ENCODE data around the gene CBFA2T3. TPM values are rescaled to one million over a fixed set of nuclear protein-coding genes. Genes with fewer than 3 reads are reported as not detected.

The CBFA2T3 gene
- total RNA-seq, 1 experiment from 2014 or later = not detected

DNA sequence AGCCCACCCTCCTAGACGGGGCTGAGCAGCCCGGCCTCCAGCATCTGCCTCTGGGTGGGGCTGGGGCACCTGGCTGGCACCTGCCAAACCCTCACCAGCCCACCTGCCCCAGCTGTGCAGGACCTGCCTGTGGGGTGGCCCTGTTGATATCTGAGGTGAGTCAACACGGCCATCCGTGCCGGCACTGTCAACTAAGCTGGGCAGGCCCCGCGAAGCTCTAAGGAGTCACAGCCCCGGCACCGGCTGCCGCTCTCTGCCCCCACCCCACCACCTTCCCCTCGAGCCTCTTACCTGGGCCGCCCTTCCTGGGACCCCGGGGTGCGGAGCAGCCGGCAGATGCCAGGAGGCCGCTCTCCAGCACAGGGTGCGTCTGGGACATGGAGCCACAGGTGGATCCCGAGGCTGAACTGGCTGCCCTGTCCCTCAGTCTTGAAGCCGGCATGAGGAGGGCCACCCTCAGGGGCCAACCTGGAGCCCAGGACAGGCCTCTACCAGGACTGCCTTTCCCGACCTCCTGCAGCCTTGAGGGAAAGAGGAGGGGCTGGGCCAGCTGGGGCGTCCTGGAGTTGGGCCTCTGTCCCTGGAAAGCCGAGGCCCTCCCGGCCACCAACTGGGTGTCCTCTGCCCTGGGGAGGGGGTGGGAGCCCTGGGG is 515 bp downstream of the CBFA2T3 start:
- DNase-seq (ENCODE audit: low read depth) = no peak

DNA sequence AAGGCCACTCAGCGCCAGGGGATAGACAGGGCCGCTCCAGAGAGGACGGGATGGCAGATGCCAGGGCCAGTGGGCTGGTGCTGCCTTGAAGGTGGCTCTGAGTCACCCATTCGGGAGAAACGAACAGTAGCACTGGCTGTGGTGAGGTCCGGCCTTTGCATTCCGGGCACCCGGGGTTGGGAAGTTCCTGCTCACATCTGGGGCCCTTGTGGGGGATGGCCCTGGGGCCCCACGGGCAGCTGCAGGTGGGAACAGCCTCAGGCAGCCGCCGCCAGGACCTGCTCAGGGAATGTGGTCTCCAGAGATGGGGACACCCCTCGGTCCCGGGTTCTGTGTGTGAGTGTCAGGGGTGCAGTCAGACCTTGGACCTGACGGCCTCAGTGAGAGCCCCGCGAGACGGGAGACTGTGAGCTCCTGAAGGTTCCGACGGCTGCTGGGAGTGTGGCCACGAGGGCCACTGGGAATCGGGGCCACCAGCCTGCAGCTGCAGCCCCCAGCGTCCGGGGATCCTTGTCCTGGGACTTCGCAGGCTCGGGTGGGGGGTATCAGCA is 1.4 kb downstream of the CBFA2T3 start:
- peak; percentile 31 for DNase-seq (ENCODE audit: low read depth)

DNA sequence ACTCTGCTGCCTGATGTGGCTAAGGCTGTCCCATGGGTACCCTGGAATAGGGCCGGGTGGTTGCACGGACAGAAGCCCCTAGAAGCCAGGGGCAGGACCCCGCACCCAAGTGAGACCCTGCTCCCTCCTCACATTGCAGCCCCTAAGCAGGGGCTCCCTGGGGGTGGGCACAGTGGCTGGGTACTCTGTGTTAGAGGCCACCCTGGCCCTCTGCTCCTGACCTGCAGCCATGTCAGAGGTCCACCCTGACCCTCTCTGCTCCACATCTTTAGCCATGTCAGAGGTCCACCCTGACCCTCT is 2.1 kb downstream of the CBFA2T3 start:
- no peak for DNase-seq (ENCODE audit: low read depth)

DNA sequence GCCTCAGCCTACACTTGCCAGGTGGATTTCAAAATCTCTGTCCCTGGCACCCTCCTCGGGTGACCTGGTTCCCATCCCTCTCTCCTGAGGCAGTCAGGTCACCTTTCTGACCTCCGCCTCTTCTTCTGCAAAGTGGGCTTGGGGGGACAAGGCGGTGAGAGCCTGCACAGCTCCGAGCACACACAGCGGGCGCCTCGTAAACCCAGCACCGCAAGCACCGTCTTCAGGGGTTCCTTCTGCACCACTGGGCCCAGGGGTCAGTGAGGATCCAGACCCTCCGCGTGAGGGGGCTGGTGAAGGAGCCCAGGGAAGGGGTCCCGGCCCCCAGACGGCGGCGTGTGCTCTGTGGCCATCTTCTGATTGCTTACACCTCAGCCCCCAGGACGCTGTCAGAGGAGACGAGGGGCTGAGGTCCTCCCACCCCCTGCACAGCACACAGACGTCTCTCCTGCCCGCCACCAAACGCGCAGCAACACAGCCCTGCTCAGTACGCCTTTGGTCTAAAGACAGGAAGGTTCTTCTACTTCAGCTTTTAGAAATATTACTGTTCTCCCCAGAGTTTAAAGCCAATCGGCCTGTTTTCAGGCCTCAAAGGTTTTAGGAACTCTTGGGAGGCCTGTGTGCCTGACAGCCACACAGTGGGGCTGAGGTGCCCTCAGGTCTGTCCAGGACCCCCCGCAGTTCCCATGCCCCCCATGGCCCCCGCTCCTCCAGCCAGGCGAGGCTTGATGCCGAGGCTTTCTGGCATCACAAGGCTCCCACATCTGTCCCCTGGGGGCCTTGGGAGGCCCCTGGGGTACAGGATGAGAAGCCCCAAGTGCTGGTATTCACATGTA is 2.7 kb downstream of the CBFA2T3 start:
- DNase-seq (ENCODE audit: low read depth) = no peak

DNA sequence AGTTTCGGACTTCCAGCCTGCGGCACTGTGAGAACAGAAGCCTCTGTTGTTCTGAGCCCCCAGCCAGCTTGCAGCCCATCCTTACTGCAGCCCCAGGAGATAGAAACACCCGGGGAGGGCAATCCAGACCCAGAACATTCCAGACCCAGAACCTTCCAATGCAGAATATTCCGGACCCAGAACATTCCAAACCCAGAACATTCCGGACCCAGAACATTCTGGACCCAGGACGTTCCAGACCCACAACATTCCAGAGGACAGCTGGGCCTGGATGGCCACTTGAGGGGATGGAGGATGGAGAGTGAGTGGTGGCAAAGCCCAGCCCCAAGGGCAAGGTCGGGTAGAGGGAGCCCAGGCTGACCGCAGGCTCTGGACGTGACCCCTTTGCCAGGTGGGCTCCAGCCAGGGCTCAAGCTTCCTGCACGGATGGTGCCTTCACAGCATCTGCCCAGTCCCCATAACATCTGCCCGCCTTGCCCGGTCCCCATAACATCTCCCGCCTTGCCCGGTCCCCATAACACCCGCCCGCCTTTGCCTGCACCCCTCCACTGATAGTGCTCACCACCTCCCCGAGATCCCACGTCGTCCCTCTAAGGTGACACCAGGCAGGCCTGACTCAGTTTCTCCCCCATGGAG is 3.5 kb downstream of the CBFA2T3 start:
- DNase-seq (ENCODE audit: low read depth) = no peak

DNA sequence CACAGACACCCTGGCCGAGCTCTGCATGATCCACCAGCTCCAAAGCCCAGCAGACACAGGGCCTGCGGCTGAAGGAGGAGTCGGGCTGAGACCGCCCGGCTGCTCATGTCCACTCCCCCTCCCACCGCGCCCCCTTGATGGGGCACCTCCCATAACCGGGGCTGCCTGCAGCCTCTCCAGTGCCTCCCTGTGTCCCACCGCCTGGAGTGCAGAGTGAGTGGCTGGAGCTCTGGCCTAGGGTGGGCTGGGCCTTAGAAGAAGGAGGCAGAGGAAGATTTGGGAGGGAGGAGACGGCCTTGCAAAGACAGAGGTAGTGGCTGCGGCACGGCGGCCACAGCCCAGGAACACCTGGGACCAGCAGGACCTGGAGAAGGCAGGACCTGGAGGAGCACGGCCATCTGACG is 4.0 kb downstream of the CBFA2T3 start:
- no peak for DNase-seq (ENCODE audit: low read depth)

DNA sequence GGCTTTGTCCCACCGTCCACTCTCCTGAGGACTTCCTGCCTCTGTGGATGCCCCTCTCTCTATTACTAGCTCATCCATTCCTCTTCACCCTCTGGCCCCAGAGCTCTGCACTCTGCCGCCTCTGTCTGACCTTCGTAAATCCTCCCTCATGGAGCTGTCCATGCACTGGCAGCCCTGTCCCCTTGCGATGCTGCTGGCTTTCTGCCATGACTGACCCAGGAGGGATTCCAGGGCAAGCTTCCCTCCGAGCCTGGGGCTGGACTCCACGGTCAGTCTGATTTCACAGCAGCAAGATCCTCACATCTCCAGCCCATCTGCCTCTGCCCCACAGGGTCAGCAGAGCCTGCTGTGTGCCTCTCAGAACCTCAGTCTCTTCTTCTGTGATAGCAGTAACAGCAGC is 4.7 kb downstream of the CBFA2T3 start:
- no peak for DNase-seq (ENCODE audit: low read depth)

DNA sequence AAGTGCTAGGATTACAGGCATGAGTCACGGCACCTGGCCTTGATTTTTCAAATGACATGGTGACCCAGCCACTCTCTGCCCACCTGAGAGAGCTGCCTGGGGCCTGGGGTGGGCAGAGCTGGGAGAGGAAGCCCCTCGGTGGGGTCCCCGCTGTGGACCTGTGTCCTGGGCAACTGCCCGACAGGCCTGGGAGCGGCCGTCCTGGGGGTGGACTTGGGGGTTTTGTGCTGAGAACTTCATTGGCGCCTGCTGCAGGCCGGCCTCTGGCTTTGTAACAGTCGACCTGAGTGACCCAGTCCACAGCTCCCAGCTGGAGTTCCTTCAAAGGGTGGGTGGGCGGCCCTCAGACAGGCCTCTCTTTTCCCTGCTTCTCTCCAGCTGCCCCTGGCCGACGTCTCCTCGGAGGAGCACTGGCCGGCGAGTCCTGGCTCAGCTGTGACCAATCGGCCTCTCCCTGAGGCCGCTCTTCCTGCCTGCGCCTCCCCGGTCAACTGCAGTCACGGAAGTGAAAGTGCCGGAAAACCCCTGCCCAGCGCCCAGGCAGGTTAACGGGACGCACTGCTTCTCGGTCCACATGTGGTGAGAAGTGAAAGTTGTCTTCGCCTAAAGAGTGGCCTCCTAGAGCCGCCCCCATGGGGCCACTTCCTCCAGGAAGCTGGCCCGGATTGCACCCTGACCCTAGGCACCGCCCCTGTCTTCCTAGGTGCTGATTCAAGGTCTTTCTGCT is 5.5 kb downstream of the CBFA2T3 start:
- DNase-seq (ENCODE audit: low read depth) = no peak

DNA sequence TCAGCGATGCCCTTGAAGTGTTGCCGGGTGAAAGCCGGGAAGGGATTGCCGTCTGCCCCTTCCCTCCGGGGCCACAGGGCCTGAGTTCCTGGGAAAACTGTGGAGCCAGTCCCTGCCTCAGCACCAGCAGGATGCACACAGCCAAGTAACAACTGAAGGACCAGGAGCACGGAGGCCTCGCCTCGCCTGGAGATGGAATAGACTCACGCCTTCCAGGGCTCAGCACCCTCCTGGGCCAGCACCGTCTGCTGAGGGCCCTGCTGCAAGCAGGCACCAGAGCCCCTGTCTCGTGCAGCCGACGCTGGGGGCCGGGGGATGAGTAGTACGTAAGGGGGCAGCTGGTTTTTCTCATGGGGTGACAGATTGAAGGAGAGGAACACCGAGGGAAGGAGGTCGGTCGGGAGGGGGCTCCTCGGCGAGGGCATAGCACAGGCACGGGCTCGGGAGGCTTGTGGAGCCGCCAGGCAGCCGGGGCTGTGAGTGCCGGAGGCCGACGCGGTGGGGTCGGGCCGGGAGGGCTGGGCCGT is 6.4 kb downstream of the CBFA2T3 start:
- no peak for DNase-seq (ENCODE audit: low read depth)

DNA sequence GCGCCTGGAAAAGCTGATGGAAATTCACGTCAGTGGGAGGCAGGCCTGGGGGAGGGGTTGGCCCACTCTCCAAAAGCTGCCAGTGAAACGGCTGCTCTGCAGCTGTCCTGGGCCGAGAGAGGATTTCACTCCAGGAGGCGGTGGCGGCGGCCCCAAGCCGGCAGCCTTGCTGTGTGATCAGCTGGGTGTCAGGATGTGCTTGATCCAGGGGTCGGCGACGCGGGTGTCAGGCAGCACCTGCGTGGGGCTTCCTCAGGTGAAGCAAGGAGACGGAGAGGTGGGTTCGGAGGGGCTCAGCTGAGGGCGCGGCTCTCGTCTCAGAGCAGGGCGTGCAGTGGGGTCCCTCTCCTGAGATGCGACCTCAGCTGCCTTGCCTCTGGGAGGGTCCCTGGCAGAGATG is 7.0 kb downstream of the CBFA2T3 start:
- DNase-seq (ENCODE audit: low read depth) = no peak

DNA sequence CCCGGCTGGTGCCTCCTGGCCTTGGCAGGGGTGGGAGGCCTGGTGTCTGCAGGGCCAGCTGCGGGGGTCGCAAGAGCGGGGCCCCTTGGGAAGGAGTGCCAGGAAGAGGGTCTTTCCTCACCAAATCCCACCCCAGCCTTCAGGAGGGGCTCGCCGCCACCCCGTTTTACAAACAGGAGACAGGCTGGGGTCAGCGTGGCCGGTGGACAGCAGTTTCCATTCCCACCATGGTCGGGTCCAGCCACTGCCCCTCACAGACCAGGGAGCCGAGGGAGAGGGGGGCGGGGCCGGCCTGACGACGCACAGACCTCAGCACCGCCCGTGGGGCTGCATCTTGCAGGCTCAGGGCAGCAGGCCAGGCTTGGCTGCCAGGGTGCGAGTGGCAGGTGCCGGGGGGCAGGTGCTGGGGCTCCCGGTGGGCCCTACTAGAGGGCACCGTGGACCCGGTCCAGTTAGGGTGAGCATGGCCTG is 7.6 kb downstream of the CBFA2T3 start:
- DNase-seq (ENCODE audit: low read depth) = no peak

DNA sequence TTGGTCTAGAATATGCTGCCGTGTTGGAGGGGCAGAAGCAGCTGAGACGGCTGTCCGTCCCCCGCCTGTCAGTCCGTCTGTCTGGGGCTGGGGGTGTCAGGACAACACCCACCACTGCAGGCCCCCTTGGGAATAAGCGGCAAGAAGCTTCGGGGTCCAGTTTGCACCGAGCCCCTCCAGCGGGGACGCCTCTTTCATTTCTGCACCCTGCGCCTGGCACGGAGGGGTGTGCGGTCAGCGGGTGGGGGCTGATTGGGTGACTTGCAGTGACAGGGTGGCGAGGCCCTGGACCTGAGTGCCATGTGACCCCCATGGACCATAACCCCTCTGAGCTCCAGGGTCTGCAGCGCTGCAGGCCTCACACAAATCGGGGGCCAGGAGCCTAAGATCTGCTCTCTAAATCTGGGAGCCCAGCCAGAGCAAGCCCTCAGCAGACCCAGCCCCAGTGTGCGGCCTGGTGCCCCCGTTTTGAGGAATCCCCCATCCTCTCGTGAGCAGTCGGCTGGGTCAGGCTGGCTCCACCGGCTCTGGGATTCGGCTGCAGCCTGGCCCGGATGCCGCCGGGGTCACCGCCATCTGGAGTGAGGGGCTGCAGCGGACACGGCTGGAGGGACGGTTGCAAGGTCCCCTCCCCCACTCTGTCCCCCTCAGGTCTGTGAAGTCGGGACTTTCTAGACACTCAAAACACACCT is 8.3 kb downstream of the CBFA2T3 start:
- no peak for DNase-seq (ENCODE audit: low read depth)

DNA sequence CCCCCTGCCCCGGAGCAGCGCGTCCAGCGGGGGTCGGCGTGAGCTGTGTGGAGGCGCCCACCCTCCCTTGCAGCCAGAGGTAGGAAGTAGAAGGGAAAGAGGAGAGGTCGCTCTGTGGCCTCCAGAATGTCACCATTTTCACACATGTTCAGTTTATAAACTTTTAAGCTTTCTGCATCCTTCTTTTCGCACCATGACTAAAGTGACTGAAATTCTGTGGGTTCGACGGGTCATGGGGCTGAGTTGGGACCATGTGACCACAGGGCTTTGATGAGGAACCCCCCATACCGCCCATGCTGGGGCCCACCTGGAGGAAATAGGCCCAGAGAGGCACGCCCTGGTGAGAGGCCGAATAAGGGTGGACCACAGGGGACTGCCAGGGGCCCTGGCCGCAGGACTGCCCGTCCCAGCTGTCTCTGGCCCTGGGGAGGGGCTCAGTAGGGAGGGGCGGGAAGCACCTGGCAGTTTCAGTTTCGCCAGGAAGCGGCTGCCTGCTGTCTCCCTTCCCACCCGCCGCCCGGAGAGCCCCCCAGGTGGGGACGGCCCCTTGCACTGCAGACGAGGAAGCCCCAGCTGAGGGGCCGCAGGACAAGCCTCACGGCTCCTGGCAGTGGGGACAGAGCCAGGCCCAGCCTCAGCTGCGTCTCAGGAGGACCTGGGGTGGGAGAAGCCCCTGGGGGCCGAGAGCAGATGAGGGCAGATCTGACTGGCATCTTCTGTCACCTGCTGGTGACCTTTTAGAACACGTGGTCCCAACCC is 9.0 kb downstream of the CBFA2T3 start:
- no peak for DNase-seq (ENCODE audit: low read depth)

DNA sequence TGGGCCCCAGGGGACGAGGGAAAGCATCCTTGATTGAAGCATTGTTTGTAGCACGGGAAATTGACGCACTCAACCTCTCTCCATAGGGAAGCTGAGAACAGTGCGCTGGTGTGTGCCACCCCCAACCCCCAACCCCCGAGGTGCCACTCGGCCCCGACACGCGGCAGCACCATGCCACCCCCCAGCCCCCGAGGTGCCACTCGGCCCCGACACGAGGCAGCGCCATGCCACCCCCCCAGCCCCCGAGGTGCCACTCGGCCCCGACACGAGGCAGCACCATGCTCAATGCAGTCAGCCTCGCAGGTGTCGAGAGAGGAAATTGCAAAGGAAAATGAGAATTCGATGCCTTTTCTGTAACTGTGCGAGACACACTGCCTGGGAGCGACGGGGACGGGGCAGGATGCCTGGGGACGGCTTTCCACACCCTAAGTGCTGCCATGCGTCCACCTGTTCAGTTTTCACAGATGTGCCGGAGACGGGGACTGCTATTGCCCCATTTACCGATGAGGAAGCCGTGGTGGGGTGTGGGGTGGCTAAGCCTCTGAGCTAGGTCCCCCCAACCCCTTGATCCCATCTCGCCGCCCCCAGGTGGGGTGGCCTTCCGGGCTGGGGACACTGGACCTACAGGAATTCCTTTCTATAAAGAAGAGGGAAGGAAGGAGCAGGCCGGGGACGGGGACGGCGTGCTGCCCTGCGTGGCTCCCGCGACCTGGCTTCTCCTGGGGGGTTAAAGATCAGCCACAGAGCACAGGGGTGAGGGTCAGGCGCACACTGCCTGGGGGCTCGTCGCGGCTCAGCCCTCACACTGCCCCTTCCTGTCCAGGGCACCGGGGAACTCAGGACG is 9.8 kb downstream of the CBFA2T3 start:
- no peak for DNase-seq (ENCODE audit: low read depth)

DNA sequence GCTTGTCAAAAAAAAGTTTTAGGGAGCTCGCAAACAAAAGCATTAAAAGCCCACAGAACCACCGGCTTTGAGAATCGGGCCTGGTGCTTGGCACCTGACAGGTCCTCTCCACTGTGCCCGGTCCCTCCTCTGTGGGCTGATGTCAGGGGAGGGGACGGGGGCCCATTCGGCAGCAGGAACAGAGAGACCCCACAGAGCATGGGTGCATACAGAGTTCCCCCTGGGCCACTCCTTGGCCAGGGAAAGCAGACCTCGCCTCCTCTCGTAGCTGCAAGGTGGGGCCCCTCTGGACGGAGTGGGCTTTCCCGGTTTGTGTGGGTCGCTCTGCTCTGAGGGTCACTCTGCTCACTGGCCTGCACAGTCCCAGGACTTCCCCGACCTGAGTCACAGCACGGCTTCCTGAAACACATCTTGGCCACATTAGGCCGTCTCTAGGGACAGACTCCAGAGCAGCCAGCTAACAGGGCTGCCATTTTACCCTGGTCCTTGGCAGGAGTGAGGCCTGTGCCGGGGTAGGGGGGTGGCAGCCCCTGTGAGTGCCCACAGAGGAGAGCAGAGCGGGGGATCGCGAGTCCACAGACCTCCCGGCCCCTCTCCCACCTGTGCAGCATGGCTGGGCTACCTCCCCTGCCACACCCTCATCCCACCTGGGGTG is 11.1 kb downstream of the CBFA2T3 start:
- DNase-seq (ENCODE audit: low read depth) = no peak

DNA sequence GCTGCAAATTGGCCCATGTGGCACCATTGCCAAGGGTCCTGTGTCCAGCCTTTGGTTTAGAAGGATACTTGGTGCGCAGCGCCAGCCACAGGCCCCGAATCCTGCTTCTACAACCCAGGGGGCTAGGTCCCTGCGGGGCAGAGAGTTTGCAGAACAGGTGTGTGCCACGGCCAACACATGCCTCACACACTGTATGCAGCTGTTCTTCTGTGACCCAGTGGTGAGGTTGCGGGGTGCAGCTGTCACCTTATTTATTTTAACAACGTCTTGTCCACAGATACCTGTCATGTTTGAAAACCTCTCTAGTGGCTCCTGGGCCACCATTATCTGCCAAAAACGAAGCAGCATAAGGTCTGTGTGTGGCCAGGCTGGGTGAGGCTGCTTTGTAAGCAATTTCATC is 11.6 kb downstream of the CBFA2T3 start:
- DNase-seq (ENCODE audit: low read depth) = no peak

DNA sequence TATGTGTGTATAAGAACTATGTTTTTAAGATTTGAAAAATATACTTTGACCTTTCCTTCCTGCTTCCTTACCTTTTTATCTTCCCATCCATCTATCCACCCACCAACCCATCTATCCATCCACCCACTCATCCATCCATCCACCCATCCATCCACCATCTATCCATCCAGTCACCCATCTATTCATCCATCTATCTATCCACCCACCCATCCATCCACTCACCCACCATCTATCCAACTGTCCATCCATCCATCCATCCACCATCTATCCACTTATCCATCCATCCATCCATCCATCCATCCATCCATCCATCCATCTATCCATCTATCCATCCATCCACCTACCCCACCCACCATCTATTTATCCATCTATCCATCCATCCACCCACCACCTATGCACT is 12.4 kb downstream of the CBFA2T3 start:
- DNase-seq (ENCODE audit: low read depth) = no peak

DNA sequence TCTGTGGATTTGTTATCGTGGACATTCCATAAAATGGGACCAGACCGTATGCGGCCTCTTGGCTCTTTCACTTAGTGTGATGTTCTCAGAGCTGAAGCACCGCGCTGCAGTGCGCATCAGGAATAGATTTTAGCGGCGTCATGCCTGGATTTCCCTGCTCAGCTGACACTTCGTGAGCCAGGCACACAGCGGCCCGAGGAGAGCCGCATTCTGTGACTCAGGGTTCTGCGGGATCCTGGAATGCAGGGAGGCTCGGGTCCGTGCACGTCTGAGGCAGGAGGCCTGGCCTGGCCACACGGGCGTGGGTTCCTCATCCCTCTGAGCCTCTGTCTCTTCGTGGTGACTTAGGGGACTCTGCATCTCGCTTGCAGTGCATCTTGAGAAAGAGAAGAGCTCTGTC is 13.4 kb downstream of the CBFA2T3 start:
- peak; percentile 20 for DNase-seq (ENCODE audit: low read depth)

Data from M059J (cell line).